Stimulated activated CD4-positive, alpha-beta T cell treated with anti-CD3 and anti-CD28 coated beads, TNF-alpha, amount 100 ng/mL, for 48 hours (primary cell): ENCODE results near the gene TRPC5OS.

ENCODE experiments used
- DNase-seq, 3 donors: peaks; one replicate each; pipeline ENCODE4 v3.0.0-alpha.2; 2020; ENCODE audit warnings: low read depth in 3 of 3

Gene TRPC5OS

GRCh38 chrX:111896148-111896547, 20.2 kb downstream of the TRPC5OS start:
- DNase-seq = no peak

- no peak for DNase-seq
These were observed 38.6 kb downstream of the TRPC5OS start for GRCh38 chrX:111914398-111915090.

GRCh38 chrX:111917591-111917990, 41.6 kb downstream of the TRPC5OS start:
- no peak for DNase-seq

- DNase-seq = no peak
These were observed 52.5 kb downstream of the TRPC5OS start for GRCh38 chrX:111928456-111928855.
